HG03135 (cell line): ENCODE results near the gene PSRC1.
"Not testable (repeated sequence)": the region's sequence is repeated elsewhere in the genome, so short reads cannot be mapped to it uniquely, and the experiment has no call there.

Experiments
- ATAC-seq: cut with Tn5 transposase; IDR thresholded peaks from one replicate; pipeline ENCODE4 v1.9.1; 2021; ENCODE audit warnings: mild to moderate bottlenecking, moderate library complexity; ENCODE audit not compliant: unreplicated experiment

Gene PSRC1

GRCh38 chr1:109296782-109297181 lies 13.8 kb upstream of the PSRC1 start:
- ATAC-seq, result no peak

- ATAC-seq, result no peak
Measured at GRCh38 chr1:109295712-109296415, 12.9 kb upstream of the PSRC1 start.

- no peak for ATAC-seq
Measured at GRCh38 chr1:109294481-109294880, 11.5 kb upstream of the PSRC1 start.

- ATAC-seq, result no peak
Measured at GRCh38 chr1:109293026-109293425, 10.1 kb upstream of the PSRC1 start.

- no peak for ATAC-seq
Measured at GRCh38 chr1:109292364-109292763, 9.4 kb upstream of the PSRC1 start.

GRCh38 chr1:109290998-109291397 lies 8.1 kb upstream of the PSRC1 start:
- no peak for ATAC-seq

GRCh38 chr1:109290137-109290536 lies 7.2 kb upstream of the PSRC1 start:
- ATAC-seq, result no peak

- not testable (repeated sequence) for ATAC-seq
Measured at GRCh38 chr1:109286762-109287161, 3.8 kb upstream of the PSRC1 start.

GRCh38 chr1:109283748-109284600 lies 1.0 kb upstream of the PSRC1 start:
- ATAC-seq, result peak; percentile 19

GRCh38 chr1:109282497-109282951 lies 421 bp downstream of the PSRC1 start:
- ATAC-seq, result no peak

- ATAC-seq, result no peak
Measured at GRCh38 chr1:109281680-109282496, 1.1 kb downstream of the PSRC1 start.

GRCh38 chr1:109280862-109281261 lies 2.1 kb downstream of the PSRC1 start:
- ATAC-seq, result no peak

GRCh38 chr1:109279615-109280278 lies 3.2 kb downstream of the PSRC1 start:
- no peak for ATAC-seq

- peak; percentile 74 for ATAC-seq
Measured at GRCh38 chr1:109277434-109278204, 5.3 kb downstream of the PSRC1 start.

- ATAC-seq, result no peak
Measured at GRCh38 chr1:109275706-109276345, 7.1 kb downstream of the PSRC1 start.

GRCh38 chr1:109274533-109275476 lies 8.1 kb downstream of the PSRC1 start:
- ATAC-seq, result no peak

- ATAC-seq, result no peak
Measured at GRCh38 chr1:109273570-109274288, 9.2 kb downstream of the PSRC1 start.
